Measurements from ENCODE around the gene RPS27.

The RPS27 gene

DNA sequence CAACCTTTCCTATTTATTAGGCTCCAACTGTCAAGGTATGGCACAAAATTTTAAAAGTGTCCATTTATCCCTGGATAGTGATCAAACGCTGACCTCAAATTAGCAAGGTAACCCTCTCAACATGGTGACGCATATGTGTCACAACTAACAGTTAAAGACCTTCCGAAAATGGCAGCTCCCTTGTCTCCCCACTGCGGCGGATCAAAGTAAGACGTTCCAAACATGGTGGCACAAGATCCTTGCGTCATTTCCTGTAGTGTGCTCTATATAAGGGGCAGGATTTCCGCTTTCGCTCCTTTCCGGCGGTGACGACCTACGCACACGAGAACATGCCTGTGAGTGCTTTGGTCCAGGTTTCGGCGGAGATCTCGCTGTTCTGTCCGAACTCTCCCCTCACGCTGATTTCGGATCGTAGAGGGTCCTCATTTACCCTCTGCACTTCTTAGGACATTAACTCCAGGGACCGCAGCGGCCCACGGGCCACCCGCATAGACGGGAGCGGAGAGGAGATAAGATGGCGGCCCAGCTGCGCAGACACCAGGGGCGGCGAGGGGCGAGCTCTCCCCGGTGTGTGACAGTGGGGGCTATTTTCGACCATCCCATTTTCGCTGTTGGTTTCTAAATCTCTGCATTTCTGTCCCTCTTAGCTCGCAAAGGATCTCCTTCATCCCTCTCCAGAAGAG is at the start of gene RPS27:
RPS27 (plus strand) TSS at position 295 of the 683 bp plus-strand sequence; CDS start at position 330, 35 bp downstream.
- peak; percentile 99 for DNase-seq (ENCODE audit: low read depth)
- TF ChIP-seq, protein P1, sequence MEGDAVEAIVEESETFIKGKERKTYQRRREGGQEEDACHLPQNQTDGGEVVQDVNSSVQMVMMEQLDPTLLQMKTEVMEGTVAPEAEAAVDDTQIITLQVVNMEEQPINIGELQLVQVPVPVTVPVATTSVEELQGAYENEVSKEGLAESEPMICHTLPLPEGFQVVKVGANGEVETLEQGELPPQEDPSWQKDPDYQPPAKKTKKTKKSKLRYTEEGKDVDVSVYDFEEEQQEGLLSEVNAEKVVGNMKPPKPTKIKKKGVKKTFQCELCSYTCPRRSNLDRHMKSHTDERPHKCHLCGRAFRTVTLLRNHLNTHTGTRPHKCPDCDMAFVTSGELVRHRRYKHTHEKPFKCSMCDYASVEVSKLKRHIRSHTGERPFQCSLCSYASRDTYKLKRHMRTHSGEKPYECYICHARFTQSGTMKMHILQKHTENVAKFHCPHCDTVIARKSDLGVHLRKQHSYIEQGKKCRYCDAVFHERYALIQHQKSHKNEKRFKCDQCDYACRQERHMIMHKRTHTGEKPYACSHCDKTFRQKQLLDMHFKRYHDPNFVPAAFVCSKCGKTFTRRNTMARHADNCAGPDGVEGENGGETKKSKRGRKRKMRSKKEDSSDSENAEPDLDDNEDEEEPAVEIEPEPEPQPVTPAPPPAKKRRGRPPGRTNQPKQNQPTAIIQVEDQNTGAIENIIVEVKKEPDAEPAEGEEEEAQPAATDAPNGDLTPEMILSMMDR (conservative IDR thresholded peaks at IDR 0.05; ENCODE audit: low read depth, low read length): no peak
- peak within 1 kb of the TSS; percentile 78 for H3K4me3 ChIP-seq (ENCODE audit: low read depth, low read length)

DNA sequence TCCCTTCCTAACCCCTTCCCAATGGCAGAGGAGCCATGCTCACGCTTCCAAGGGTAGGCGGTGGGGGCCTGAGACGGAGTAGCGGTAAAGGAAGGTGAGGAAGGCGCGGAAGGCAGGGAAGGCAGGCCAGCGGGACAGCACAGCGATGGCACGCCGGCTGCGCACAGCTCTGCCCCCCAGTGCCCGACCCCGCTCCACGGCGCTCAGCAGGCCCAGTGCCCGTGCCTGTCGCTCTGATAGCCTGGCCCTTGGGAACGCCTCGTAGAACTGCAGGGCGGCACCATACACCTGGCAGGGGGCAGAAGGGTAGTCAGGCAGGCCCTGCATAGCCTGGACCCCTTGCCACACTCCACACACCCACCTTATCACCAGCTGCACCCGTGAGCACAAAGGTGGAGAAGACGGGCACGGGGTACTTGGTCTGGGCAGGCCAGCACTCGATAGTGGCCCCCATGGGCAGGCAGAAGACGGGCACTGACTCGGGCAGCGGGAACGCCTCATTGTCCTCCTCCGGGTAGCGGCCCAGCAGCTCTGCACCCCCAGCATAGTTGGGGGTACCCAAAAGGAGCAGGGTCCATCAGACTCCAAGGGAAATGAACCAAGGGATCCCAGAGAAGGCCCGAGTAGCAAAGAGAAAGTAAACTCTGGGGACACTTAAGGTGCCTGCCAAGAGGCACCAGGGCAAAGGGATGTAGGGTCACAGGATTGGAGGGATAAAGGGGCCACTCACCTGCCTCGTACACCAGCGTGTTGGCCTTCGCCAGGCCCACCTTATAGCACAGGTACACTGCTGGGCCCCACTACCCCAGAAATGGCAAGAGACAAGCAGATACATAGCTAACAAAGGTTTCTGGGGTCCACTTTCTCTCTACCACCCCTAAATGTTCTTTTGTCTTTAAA is 48.5 kb upstream of the RPS27 start:
- TF ChIP-seq, protein P1 (conservative IDR thresholded peaks at IDR 0.05; ENCODE audit: low read depth, low read length): no peak
- DNase-seq (ENCODE audit: low read depth): no peak
- no peak overlapping the region for H3K4me3 ChIP-seq (ENCODE audit: low read depth, low read length)

DNA sequence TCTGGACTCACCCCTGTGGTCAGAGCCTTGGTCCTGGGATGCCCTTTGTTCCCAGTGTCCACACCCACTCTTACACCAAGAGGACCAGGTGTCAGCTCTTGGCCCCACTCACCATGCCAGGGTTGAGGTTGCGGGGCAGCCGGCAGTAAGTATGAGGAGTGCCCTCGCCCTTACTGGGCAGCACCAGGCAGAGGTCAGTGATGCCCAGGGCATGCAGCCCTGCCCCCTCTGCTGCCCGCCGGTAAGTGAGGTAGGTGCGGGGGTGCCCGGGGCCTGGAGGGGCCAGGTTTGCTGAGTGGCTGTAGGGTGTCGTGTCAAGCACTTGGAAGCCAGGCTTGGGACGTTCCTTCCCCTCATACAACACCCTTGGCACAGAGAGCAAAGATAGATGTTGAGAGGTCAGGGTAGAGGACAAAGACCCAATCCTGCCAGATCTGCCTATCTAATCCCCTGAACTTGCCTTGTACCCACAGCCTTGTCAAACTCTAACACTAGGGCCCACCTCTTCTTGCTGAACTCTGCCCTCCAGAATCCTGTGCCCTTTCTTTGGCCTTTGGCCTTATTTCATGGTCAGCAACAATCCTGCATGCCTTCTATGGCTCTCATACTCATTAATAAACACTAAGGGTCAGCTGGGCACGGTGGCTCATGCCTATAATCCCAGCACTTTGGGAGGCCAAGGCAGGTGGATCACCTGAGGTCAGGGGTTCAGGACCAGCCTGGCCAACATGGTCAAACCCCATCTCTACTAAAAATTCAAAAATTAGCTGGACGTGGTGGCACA is 47.6 kb upstream of the RPS27 start:
- no peak for DNase-seq (ENCODE audit: low read depth)
- TF ChIP-seq, protein P1 (conservative IDR thresholded peaks at IDR 0.05; ENCODE audit: low read depth, low read length): no peak
- H3K4me3 ChIP-seq (ENCODE audit: low read depth, low read length): no peak overlapping the region

DNA sequence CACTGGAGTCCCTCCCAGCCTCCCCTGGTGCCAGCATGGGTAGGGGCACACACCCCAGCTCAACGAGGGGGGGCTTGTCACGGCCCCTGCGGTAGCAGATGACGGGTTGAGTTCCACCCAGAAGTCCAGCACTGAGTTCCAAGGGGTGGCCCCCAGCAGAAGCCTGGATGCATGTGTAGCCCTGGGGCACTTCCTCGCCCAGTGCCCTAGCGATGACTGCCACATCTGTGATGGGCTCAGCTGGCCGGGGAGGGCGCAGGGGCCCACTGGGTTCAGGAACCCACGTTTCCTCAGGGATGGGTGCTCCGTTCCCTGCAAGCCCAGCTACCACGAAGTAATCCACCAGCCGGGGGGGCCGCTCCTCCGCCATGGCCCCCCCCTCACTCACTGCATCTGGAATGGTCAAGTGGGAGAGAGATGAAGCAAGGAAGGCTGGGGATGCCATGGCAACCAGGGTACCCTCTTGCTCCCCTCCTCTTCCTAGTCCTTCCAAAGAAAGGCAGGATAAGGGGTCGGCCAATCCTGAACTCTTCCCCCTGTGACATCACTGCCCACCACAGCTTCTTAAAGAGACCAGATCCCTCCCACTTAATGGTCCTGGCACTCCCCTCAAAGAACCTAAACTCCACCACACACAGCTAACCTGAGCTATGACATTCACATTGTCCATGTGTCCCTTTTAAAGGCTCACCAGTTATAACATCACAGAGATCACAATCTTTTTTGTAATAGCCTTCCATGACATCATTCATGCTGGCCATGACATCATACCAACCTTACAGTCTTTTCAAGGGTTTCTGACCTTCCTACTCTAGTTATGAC is 46.3 kb upstream of the RPS27 start:
- no peak overlapping the region for H3K4me3 ChIP-seq (ENCODE audit: low read depth, low read length)
- TF ChIP-seq, protein P1 (conservative IDR thresholded peaks at IDR 0.05; ENCODE audit: low read depth, low read length): no peak
- DNase-seq (ENCODE audit: low read depth): no peak

DNA sequence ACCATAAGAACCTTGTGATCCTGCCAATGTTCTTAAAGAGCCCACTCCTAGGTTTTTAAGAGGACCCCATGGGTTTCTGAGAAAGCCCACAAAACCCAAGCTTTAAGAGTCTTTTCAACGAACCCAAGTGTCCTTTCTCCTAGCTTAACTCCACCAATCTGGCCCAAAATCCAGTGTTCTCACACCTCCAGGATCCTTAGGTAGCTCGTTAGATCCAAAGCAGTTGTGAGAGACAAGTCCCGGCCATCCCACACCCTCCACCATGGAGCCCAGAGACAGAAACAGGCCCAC is 45.8 kb upstream of the RPS27 start:
- DNase-seq (ENCODE audit: low read depth): no peak
- H3K4me3 ChIP-seq (ENCODE audit: low read depth, low read length): no peak overlapping the region
- TF ChIP-seq, protein P1 (conservative IDR thresholded peaks at IDR 0.05; ENCODE audit: low read depth, low read length): no peak

DNA sequence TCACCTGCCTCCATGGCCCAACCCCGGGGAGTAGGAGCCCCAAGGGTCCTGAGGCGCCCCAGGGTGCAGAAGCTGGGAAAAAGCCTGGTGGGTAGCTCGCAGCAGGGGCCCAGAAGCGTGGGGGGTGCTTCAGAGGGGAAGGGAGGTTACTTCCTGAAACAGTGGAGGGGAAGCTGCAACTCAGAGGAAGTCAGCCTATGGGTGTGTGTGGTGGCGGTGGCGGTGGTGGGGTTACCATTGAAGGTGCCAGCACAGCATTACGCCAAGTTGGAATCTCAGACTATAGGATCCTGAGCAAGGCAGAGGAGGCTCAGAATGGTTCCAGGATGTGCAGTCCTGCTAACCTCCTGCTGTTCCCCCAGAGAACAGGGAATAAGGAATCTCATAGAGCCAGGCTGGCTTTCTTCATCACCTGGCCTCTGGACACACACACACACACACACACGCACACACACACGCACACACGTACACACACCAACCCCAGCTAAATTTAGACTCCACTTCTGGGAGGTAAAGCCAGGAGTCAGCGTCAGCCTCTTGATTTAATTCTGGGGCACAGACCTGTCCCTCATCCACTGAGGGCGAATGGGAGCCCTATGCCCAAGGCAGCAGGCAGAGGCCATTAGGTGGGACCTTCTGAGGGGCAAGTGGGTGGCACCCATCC is 45.3 kb upstream of the RPS27 start:
- TF ChIP-seq, protein P1 (conservative IDR thresholded peaks at IDR 0.05; ENCODE audit: low read depth, low read length): no peak
- DNase-seq (ENCODE audit: low read depth): peak; percentile 70
- peak overlapping the region; percentile 78 for H3K4me3 ChIP-seq (ENCODE audit: low read depth, low read length)

All from choroid plexus epithelial cell (primary cell).